ENCODE measurements around the gene CDH13.

CDH13 gene

GRCh38 chr16:83113811-83114210, 487.0 kb downstream of the CDH13 start:
- DNase-seq (ENCODE audit: low read depth, low spot score), result no peak

DNA sequence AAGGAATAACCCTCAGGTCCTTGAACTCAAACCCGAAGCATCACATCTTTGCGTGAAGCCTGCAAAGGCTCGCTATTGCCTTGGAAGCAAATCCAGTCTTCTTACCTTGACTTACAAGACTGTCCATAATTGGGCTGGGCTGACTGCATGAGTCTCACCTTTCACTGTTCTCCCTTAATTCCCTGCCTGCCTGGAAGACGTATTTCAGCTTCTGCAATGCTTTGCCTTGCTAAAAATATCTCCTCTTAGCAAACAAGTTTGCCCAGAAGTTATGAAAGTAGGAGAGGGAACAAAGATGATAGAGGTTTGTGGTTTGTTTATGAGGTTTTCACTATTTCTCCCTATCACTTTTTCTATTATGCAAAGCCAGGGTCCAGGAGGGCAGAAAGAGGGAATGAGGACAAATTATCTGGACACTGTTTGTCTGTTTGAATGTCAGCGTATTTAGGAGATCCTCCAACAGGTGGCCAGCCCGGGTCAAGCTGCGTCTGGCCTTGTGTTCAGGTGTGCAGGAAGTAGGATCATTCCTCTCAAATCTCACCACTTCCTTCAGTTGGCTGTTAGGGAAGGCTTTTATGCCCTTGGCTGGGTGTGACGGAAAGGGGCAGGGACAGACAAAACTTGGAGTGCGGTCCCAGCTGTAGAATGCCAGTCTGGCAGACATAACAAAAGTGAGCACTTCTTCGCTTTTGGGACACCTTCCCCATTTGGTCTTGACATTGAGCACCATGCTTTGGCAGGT, 488.9 kb downstream of the CDH13 start:
- DNase-seq (ENCODE audit: low read depth, low spot score), result no peak

DNA sequence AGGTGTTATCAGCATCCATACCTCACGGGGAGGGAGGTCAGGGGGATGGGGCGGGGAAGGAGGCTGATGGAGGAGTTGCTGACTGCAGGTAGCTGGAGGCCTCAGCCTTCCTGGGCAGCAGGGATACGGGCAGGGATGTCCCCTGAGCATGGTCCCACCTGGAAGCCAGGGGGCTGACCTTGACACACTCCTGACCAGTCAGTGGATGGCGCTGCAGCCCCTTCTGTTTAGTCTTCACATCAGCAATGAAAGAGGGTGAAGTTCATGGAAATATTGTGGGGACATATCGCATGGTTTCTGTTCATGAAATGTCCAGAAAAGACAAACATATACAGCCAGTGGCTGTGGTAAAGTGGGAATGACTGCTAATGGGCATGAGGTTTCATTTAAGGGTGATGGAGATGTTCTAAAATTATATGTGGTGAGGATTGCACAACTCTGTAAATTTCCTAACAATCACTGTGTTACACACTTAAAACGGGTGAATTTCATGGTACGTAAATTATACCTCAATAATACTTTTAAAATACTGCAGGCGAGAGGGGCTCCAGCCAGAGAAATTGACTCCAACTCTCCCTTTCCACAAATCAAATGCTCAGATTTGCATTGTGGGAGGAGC, 489.6 kb downstream of the CDH13 start:
- DNase-seq (ENCODE audit: low read depth, low spot score), result no peak

DNA sequence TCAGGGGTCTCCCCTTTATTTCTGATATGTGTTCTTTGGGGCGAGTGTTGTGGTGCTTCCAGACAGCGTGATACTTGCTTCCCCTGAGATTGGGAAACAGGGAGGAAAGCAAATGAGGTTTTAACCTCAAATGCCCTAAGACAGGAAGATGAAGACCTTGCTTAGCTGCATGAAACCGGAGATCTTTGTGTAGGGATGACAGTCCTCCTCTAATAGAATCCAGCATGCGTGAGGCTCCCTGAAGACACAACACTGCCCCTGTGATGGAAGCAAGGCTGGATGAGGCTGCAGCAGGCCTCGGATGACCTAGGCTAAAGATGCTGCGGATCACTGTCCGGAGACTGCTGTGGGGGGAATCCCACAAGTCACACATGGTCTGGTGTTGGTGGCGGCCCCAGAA, 491.0 kb downstream of the CDH13 start:
- no peak for DNase-seq (ENCODE audit: low read depth, low spot score)

DNA sequence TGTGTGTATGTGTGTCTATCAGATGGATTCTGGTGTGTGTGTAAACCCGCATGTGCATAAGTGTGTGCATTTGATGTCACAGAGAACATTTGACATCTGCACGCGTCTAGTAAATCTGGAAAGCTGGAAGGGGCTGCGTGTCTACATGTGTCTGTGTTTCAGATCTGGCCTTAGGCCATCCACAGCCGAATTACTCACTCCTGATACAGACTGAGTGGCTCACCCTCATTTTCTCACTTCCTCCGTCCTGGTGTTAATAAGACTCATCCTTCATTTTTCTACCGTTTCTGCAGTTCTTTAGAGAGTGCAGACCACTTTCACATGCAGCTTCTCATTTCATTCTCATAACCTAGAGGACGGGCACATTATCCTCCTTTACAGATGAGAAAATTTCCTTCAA, 491.6 kb downstream of the CDH13 start:
- no peak for DNase-seq (ENCODE audit: low read depth, low spot score)

DNA sequence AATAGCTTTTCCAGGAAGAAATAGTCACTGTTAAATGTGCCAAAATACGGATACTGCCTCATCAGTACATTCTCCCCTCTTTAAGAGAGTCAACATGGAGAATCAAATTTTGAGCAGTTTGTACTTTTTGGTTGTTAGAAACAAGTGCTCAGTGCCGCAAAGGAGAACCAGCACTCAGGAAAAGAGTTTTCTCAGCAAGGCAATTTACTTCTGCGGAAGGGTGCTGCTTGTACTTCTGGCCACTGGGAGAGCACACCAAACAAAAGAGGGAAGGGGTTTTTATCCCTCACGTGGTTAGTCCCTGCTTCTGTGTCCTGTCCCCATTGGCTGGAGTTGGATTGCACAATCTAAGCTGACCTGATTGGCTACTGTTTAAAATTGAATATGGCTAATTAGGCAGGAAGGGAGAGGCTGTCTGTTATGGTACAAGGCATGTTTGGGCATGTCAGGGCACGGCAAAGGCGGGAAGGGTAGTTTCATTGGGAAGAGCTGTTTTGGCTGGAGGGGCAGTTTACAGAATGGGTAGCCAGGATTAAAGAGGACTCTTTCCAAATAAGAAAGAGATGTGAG, 499.3 kb downstream of the CDH13 start:
- DNase-seq (ENCODE audit: low read depth, low spot score), result no peak

DNA sequence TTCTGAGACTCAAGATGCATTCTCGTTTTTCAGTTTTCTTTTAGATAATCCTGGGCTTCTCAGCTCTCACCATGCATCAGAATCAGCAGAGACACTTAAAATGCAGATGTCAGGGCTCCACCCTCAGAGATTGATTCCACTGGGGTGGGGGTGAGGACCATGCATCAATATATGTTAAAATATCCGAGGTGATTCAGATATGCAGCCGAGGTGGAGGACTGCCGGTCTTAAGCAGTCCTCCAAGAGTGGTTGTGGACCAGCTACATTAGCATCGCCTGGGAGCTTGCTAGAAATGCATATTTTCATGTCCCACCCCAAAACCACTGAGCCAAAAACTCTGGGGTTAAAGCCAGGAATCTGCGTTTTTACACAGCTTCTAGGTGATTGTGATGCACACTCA, 501.3 kb downstream of the CDH13 start:
- no peak for DNase-seq (ENCODE audit: low read depth, low spot score)

- no peak for DNase-seq (ENCODE audit: low read depth, low spot score)
These were observed 503.3 kb downstream of the CDH13 start for GRCh38 chr16:83130039-83130438.

- DNase-seq (ENCODE audit: low read depth, low spot score), result no peak
These were observed 507.9 kb downstream of the CDH13 start for GRCh38 chr16:83134638-83135037.

DNA sequence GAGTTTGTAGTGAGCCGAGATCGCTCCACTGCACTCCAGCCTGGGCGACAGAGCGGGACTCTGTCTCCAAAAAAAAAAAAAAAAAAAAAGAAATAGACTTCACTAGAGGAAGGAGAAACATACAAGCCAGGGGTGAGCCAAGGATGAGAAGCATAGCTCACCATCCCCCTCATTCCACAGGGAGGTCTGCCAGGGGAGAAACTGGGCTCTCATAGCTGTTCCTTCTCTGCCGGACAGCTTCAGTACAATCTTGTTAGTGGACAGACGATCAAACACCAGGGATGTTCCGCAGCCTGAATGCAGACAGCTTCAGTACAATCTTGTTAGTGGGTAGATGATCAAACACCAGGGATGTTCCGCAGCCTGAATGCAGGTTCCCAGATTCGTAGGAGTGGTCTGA, 509.6 kb downstream of the CDH13 start:
- no peak for DNase-seq (ENCODE audit: low read depth, low spot score)

GRCh38 chr16:83136924-83137323, 510.2 kb downstream of the CDH13 start:
- DNase-seq (ENCODE audit: low read depth, low spot score), result no peak

- DNase-seq (ENCODE audit: low read depth, low spot score), result no peak
These were observed 510.6 kb downstream of the CDH13 start for GRCh38 chr16:83137326-83137781.

- no peak for DNase-seq (ENCODE audit: low read depth, low spot score)
These were observed 511.1 kb downstream of the CDH13 start for GRCh38 chr16:83137894-83138293.

DNA sequence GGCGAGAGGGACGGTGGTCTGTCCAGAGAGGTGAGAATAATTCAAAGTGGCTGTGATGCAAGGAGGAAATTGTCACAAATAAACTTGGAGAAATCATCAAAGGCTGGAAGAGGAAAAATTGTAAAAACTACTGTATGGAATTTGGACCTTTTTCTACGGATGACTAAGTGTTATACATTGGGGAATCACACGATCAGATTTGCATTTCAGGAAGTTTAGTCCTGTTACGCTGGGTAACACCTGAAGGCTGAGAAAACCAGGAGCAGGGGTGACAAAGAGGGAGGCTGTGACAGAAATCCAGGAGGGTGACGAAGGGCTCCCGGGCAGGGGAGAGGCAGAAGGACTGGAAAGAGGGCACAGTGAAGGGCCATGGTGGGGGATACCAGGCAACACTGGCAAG, 511.7 kb downstream of the CDH13 start:
- DNase-seq (ENCODE audit: low read depth, low spot score), result no peak

- DNase-seq (ENCODE audit: low read depth, low spot score), result no peak
These were observed 512.4 kb downstream of the CDH13 start for GRCh38 chr16:83138976-83139690.

GRCh38 chr16:83143788-83144187, 517.0 kb downstream of the CDH13 start:
- DNase-seq (ENCODE audit: low read depth, low spot score), result no peak

- no peak for DNase-seq (ENCODE audit: low read depth, low spot score)
These were observed 518.5 kb downstream of the CDH13 start for GRCh38 chr16:83145297-83145696.

DNA sequence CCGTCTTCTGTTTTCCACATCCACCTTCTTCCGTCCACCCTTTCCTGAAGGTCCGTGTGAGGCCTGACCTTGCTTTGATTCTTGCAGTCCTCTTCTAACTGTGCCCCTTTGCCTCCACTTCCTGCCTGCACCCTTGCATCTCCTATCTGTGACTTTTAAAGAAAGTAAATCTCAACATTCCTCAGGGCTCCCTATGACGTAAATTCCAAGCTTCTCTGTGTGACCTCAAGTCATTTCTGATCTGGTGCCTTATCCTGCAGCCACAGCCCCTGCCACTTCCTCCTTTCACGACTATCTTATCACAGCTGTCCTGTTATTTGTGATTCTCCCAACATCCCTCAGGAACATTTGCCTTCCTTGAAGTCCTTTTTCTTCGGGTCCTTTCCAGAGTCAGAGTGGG, 520.5 kb downstream of the CDH13 start:
- no peak for DNase-seq (ENCODE audit: low read depth, low spot score)

DNA sequence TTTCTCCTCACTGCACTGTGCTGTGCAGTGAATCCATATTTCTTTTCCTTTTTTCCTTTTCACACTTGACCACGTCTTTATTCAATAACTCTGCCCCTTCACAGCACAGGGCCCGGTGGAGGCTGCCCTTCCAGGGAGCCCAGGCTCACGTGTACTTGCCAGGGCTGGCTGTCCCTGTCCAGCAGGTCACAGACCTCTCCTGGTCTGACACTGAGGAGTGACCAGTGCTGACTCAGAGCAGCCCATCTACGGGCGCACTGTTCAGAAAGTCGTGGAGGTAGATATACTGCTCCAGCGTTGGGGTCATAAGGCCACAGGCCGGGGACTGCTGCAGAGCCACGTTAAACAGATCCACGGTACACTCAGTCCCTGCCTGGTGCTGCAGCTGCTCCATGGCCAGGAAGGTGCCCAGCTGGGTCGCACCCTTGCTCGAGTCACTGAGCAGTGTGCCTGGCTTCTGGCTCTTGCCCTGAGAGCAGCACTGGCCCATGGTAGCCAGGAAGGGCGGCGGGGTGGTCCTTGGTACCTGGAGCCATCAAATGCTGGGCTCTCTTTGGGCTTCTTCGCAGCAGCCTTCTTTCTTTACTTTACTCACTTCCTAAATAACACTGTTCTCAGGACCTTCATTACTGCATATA, 531.7 kb downstream of the CDH13 start:
- no peak for DNase-seq (ENCODE audit: low read depth, low spot score)

- DNase-seq (ENCODE audit: low read depth, low spot score), result no peak
These were observed 532.3 kb downstream of the CDH13 start for GRCh38 chr16:83159049-83159448.

DNA sequence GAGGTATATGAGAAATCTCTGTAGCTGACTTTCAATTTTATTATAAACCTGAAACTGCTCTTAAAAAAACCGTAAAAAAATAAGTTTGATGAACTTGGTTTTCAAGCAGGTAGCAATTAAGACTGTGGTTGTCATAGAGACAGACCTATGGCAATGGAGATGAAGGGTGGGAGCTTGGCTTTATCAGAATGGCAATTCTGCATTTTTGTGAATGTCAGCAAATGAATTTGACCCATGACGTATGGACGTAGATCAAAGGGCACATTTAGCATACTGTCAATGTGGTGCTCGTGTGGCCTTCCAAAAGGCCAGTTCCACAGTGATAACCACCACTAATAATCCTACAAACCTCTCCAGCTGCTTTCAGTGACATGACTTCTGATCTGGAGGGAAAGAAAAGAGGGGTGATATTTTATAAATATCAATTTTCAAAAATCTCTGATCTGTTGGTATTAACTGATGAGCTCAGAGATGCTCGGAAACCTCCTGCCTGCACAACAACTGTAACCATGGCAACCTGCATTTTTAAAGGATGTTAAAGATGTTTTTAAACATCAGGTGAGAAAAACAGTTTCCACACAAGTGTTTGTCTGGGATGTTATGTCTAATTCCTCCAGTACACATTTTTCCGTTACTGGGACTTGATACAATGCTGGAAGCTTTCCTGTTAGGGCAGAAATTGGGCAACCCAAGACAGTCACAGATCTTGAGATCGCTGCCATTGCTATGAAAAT, 533.7 kb downstream of the CDH13 start:
- DNase-seq (ENCODE audit: low read depth, low spot score), result no peak

Measured in brain pericyte (primary cell).